Body of pancreas (tissue), 4 donors: ENCODE measurements around the gene CPNE5.

Experiments used
- POLR2A ChIP-seq, 3 donors: fragments of 450-650 bp; IDR thresholded peaks; one replicate each; pipeline ENCODE4 v1.6.1; 2016; ENCODE audit warnings: antibody characterized with exemption in 3 of 3, mild to moderate bottlenecking in 2 of 3
- TF ChIP-seq, protein P1 (sequence below), 7 experiments: fragments of 450-650 bp in 4 of 7; fragments of 200-600 bp in 3 of 7; sonication (generic) in 3 of 7; IDR thresholded peaks; one replicate each; pipeline ENCODE4 v1.5.1; 2016 to 2019; ENCODE audit warnings: antibody characterized with exemption in 7 of 7

DNA sequence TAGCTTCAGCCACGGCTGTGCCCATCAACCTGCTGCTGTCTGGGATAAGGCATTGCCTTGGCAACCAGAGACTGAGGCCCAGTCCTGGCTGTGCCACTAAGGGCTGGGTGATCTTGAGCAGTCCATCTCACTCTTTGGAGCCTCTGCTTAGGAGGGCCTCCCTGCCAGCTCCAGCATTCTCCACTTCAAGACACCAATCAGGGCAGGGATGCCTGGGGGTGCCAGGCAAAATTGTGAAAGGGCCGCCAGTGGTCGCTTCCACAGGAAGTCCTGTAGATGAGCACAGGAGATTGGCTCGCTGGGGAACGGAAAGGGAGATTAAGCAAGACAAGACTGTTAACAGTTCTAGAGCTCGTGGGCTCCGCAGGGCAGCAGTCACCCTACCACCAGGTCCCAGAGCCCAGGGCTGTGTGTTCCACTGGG is 141.8 kb downstream of the CPNE5 start, which contains the start of gene RAB44:
- TF ChIP-seq, protein P1, sequence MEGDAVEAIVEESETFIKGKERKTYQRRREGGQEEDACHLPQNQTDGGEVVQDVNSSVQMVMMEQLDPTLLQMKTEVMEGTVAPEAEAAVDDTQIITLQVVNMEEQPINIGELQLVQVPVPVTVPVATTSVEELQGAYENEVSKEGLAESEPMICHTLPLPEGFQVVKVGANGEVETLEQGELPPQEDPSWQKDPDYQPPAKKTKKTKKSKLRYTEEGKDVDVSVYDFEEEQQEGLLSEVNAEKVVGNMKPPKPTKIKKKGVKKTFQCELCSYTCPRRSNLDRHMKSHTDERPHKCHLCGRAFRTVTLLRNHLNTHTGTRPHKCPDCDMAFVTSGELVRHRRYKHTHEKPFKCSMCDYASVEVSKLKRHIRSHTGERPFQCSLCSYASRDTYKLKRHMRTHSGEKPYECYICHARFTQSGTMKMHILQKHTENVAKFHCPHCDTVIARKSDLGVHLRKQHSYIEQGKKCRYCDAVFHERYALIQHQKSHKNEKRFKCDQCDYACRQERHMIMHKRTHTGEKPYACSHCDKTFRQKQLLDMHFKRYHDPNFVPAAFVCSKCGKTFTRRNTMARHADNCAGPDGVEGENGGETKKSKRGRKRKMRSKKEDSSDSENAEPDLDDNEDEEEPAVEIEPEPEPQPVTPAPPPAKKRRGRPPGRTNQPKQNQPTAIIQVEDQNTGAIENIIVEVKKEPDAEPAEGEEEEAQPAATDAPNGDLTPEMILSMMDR (IDR thresholded peaks at IDR 0.05): no peak
- no peak for TF ChIP-seq POLR2A (IDR thresholded peaks at IDR 0.05)
